GM10248 (cell line): ENCODE data around the gene GET4.
"Not testable (repeated sequence)": the region's sequence is repeated elsewhere in the genome, so short reads cannot be mapped to it uniquely, and the experiment has no call there.

Experiments
- CTCF ChIA-PET: fragments of 300-600 bp; sonication (Branson Sonifier 250); formaldehyde crosslinking; extraction: SDS; loops from one replicate; lab custom pipeline; 2021; ENCODE audit warnings: antibody characterized with exemption; lab: Yijun Ruan, JAX
- POLR2A ChIA-PET: fragments of 350-650 bp; sonication (Branson Sonifier 250); formaldehyde crosslinking; extraction: SDS; loops from one replicate; lab custom pipeline; 2020; ENCODE audit warnings: antibody characterized with exemption; lab: Yijun Ruan, JAX
- DNase-seq: peaks from one replicate; pipeline ENCODE4 v3.0.0; 2012; ENCODE audit errors: extremely low spot score
- CTCF ChIP-seq: IDR thresholded peaks from 2 replicates; pipeline ENCODE4 v1.5.1; 2012; ENCODE audit warnings: mild to moderate bottlenecking, low read depth; ENCODE audit errors: extremely low read depth, missing control alignments, control extremely low read depth

Gene GET4

DNA sequence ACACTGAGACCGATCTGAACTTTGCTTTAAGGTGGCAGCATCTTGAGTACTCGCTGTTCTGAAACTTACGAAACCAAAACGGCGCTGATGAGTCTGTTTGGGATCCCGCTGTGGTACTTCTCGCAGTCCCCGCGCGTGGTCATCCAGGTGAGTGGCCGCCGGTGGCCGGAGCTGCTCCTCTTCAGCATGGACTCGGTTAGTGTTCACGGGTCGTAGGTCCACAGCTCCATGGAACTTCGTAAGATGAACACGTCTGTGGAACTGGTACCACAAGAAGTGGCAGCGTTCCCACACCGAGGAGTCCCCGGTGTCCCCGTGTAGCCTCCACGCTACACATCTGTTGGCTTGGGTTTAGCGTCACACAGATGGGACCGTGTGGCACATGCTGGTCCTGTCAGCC, 10.4 kb upstream of the GET4 start:
- POLR2A ChIA-PET, result interaction anchor here (0.5 kb wide), 1 partner anchor 42 kb away, joined by 6 read pairs; no protein-coding TSS in a partner anchor
- no peak for TF ChIP-seq CTCF
- CTCF ChIA-PET, result interaction anchor here (0.9 to 1.6 kb wide), 2 partner anchors 34 to 49 kb away, joined by 3 read pairs; no protein-coding TSS in a partner anchor
- no peak for DNase-seq

DNA sequence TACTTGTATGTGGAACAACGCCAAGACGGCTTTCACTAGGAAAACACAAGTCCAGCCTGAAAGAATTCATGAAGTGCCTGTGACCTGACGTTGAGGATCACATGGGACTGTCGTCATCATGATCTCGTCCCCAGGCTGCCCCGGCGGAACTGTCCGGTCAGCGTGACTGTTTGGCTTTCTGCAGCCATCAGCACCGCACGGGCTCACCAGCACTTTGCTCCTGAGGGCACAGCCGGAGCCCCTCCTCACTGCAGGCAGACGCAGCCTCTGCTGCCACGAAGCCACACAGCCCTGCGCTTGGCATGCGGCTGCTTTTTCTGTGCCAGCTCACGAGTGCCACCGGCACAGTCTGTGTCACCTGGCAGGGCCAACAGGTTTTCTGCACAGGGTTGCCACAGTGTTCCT, 9.4 kb upstream of the GET4 start:
- no peak for DNase-seq
- POLR2A ChIA-PET, result no interaction called here
- CTCF ChIA-PET, result interaction anchor here (0.8 to 1.4 kb wide), 3 partner anchors 29 to 602 kb away, joined by 3 read pairs; no protein-coding TSS in a partner anchor
- no peak for TF ChIP-seq CTCF

GRCh38 chr7:867406-868188, 8.8 kb upstream of the GET4 start:
- CTCF ChIA-PET, result interaction anchor here (0.8 to 1.4 kb wide), 3 partner anchors 30 to 603 kb away, joined by 3 read pairs; no protein-coding TSS in a partner anchor
- DNase-seq, result no peak
- POLR2A ChIA-PET, result no interaction called here
- TF ChIP-seq CTCF, result no peak

GRCh38 chr7:868189-868486, 8.2 kb upstream of the GET4 start:
- POLR2A ChIA-PET, result no interaction called here
- CTCF ChIA-PET, result interaction anchor here (1.4 kb wide), 1 partner anchor 30 kb away, joined by 3 read pairs; no protein-coding TSS in a partner anchor
- no peak for DNase-seq
- TF ChIP-seq CTCF, result no peak

DNA sequence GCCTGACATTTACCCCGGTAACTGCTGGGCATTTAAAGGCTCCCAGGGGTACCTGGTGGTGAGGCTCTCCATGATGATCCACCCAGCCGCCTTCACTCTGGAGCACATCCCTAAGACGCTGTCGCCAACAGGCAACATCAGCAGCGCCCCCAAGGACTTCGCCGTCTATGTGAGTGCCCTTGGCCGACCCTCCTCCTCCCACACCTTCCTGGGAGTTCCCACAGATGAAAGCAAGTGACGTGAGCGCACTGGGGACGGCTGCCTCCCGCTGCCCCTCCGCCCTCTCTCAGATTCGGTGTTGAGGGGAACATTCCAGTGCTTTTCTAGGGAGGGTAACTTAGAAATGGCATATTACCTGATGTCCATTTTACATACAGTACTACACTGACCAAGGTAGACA, 7.0 kb upstream of the GET4 start:
- ChIA-PET CTCF (no interaction called here), POLR2A (no interaction called here)
- TF ChIP-seq CTCF, result no peak
- no peak for DNase-seq

GRCh38 chr7:871900-872537, 4.3 kb upstream of the GET4 start:
- TF ChIP-seq CTCF, result no peak
- ChIA-PET CTCF (interaction anchor here (0.8 to 6.6 kb wide), 14 partner anchors 8 to 109 kb away, joined by 3 to 121 read pairs (median 4); no protein-coding TSS in a partner anchor), POLR2A (no interaction called here)
- no peak for DNase-seq

DNA sequence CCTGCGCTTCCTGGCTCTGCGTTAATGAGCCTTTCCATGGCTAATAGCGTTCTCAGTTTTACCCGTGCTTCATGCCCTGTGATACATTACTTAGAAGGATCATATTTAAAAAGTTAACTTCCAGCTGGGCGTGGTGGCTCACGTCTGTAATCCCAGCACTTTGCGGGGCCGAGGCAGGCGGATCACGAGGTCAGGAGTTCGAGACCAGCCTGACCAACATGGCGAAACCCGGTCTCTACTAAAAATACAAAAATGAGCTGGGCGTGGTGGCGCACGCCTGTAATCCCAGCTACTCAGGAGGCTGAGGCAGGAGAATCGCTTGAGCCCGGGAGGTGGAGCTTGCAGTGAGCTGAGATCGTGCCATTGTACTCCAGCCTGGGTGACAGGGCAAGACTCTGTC, 3.7 kb upstream of the GET4 start:
- CTCF ChIA-PET, result interaction anchor here (0.7 to 6.6 kb wide), 21 partner anchors 9 to 552 kb away, joined by 3 to 121 read pairs (median 4); no protein-coding TSS in a partner anchor
- POLR2A ChIA-PET, DNase-seq: not testable (repeated sequence)
